Measurements from ENCODE around the gene SERINC4. TPM values are rescaled to one million over a fixed set of nuclear protein-coding genes. Genes with fewer than 3 reads are reported as not detected.

Gene SERINC4
- total RNA-seq, 2 experiments from 2014 or later: 0.14 to 0.17 TPM

GRCh38 chr15:43793647-43794046, 6.4 kb downstream of the SERINC4 start:
- DNase-seq: no peak

DNA sequence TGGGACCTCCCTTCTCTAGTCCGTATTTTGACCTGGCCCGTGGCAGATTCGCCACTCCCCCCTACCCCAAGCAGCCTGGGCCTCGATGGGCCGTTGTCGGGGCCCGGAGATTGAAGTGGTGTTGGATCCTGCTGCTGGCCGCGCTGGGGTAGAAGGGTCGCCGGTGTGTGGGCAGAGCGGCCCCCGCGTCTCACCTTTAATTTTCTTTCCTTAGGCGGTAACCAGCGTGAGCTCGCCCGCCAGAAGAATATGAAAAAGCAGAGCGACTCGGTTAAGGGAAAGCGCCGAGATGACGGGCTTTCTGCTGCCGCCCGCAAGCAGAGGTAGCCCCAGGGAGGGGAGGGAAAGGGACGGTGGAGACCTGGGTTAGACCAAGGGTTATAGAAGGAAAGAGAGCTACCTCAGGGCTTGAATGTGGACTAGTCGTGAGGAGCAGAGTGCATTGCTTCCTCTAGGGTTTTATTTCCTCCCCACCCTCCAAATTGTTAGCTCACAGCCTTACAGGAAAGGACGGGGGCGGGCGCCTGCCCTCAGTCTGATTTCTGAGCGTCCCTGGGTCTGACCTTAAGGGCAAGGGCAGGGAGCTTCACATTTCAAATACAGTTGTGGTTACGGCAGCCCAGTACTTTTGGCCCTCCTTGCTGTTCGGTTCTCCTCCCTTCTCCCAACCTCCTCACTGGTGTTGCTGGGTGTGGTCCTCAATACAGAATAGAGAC, 7.1 kb downstream of the SERINC4 start:
- H3K4me3 Mint-ChIP-seq: peak overlapping the region; percentile 90
- peak overlapping the region; percentile 94 for H3K27ac Mint-ChIP-seq
- DNase-seq (peak; percentile 45), ATAC-seq (ENCODE audit: low read depth) (peak; percentile 5)
- H3K27me3 Mint-ChIP-seq: no peaks in the 10 kb centered on the region
- peaks cover 23% of the 10 kb centered on the region for H3K36me3 Mint-ChIP-seq
- peaks cover 37% of the 10 kb centered on the region for H3K4me1 Mint-ChIP-seq
- H3K9me3 Mint-ChIP-seq: no peaks in the 10 kb centered on the region
- POLR2A ChIA-PET: interaction anchor here (0.7 to 6.9 kb wide), 10 partner anchors 8 to 282 kb away, joined by 3 to 80 read pairs (median 4); partner anchors contain the start of genes ELL3, HYPK, MFAP1 and SERINC4

More at GRCh38 chr15:43793647-43794046, 6.4 kb downstream of the SERINC4 start:
- Mint-ChIP-seq H3K4me3 (peak overlapping the region; percentile 90), H3K4me1 (peaks cover 42% of the 10 kb centered on the region), H3K9me3 (no peaks in the 10 kb centered on the region), H3K27ac (peak overlapping the region; percentile 94), H3K36me3 (peaks cover 27% of the 10 kb centered on the region), H3K27me3 (no peaks in the 10 kb centered on the region)
- POLR2A ChIA-PET: interaction anchor here (0.7 to 6.9 kb wide), 9 partner anchors 7 to 283 kb away, joined by 3 to 80 read pairs (median 5); partner anchors contain the start of genes ELL3, HYPK, MFAP1 and SERINC4
- ATAC-seq (ENCODE audit: low read depth): no peak

- no peaks in the 10 kb centered on the region for H3K27me3 Mint-ChIP-seq
- DNase-seq (peak; percentile 98), ATAC-seq (ENCODE audit: low read depth) (peak; percentile 96)
- H3K4me1 Mint-ChIP-seq: peaks cover 37% of the 10 kb centered on the region
- no peaks in the 10 kb centered on the region for H3K9me3 Mint-ChIP-seq
- POLR2A ChIA-PET: interaction anchor here (0.7 to 6.9 kb wide), 9 partner anchors 9 to 44 kb away, joined by 3 to 80 read pairs (median 5); partner anchors contain the start of genes ELL3, HYPK, MFAP1 and SERINC4
- peaks cover 23% of the 10 kb centered on the region for H3K36me3 Mint-ChIP-seq
- peak within 1 kb of the TSS; percentile 94 for H3K27ac Mint-ChIP-seq
- peak within 1 kb of the TSS; percentile 90 for H3K4me3 Mint-ChIP-seq
These were observed 7.8 kb downstream of the SERINC4 start, which contains the start of gene SERF2 for GRCh38 chr15:43791993-43792760. SERF2 (plus strand) TSS chr15:43792320; CDS start chr15:43792377, 57 bp downstream.

- POLR2A ChIA-PET: interaction anchor here (0.6 to 6.9 kb wide), 2 partner anchors 12 to 1225 kb away, joined by 5 to 80 read pairs; partner anchors contain the start of gene ELL3
- no peak overlapping the region for H3K27ac Mint-ChIP-seq
- H3K36me3 Mint-ChIP-seq: peaks cover 7% of the 10 kb centered on the region
- no peaks in the 10 kb centered on the region for H3K9me3 Mint-ChIP-seq
- DNase-seq: no peak
- no peaks in the 10 kb centered on the region for H3K27me3 Mint-ChIP-seq
- H3K4me1 Mint-ChIP-seq: peaks cover 19% of the 10 kb centered on the region
- no peak for ATAC-seq (ENCODE audit: low read depth)
- H3K4me3 Mint-ChIP-seq: no peak overlapping the region
These were observed 10.6 kb downstream of the SERINC4 start for GRCh38 chr15:43789409-43789808.

- Mint-ChIP-seq H3K27ac (peak overlapping the region; percentile 37), H3K4me1 (peaks cover 13% of the 10 kb centered on the region), H3K4me3 (peak overlapping the region; percentile 24), H3K9me3 (no peaks in the 10 kb centered on the region), H3K27me3 (no peaks in the 10 kb centered on the region), H3K36me3 (peaks cover 2% of the 10 kb centered on the region)
- POLR2A ChIA-PET: interaction anchor here (0.6 to 5.8 kb wide), 2 partner anchors 12 to 1200 kb away, joined by 3 to 80 read pairs; partner anchors contain the start of gene SERF2
- DNase-seq (no peak), ATAC-seq (ENCODE audit: low read depth) (no peak)
These were observed 21.0 kb downstream of the SERINC4 start for GRCh38 chr15:43779016-43779415.

DNA sequence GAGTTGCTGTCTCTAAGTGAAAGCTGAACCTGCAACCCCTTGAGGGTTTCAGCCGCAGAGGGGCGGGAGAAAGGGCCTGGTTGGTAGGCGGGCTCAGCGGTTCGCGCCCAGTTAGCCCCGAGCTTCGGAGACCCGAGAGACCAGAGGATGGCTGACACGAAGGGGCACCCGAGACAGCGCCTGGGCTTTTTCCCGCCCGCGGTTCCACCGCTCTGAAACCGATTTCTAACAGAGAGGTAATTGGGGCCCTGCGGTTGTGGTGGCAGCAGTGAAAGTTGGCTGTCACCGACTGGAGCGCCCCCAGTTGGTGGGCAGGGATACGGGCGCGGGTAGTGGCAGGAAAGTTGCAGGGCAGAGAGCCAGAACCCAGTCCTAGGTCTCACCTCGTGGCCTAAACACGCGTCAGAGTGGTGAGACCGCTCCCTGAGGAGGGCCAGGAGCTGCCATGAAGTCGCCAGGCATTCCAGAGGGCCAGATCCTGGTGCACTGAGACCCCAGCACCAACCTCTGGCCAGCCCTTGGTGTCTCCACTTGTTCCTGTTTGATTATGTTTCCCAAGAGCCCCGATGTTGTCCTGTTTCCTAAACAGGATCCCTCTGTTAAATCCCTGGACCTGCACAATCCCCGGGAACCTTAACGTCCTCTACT, 22.6 kb downstream of the SERINC4 start:
- ATAC-seq (ENCODE audit: low read depth) (peak; percentile 87), DNase-seq (peak; percentile 88)
- Mint-ChIP-seq H3K36me3 (peaks cover 5% of the 10 kb centered on the region), H3K27me3 (no peaks in the 10 kb centered on the region), H3K4me1 (peaks cover 13% of the 10 kb centered on the region), H3K9me3 (no peaks in the 10 kb centered on the region), H3K4me3 (peak overlapping the region; percentile 91), H3K27ac (peak overlapping the region; percentile 93)
- POLR2A ChIA-PET: interaction anchor here (0.6 to 5.8 kb wide), 10 partner anchors 8 to 267 kb away, joined by 3 to 80 read pairs (median 8); partner anchors contain the start of genes HYPK, MFAP1, PDIA3 and SERF2

GRCh38 chr15:43776718-43777266, 23.2 kb downstream of the SERINC4 start, which contains the start of gene ELL3:
ELL3 (minus strand) TSS chr15:43776966; CDS start chr15:43776901, 65 bp downstream.
- Mint-ChIP-seq H3K27ac (peak within 1 kb of the TSS; percentile 93), H3K36me3 (peaks cover 5% of the 10 kb centered on the region), H3K4me1 (peaks cover 13% of the 10 kb centered on the region), H3K27me3 (no peaks in the 10 kb centered on the region), H3K4me3 (peak within 1 kb of the TSS; percentile 91), H3K9me3 (no peaks in the 10 kb centered on the region)
- POLR2A ChIA-PET: interaction anchor here (0.6 to 5.8 kb wide), 11 partner anchors 9 to 406 kb away, joined by 3 to 80 read pairs (median 8); partner anchors contain the start of genes HYPK, MFAP1, PDIA3 and SERF2
- DNase-seq (peak; percentile 84), ATAC-seq (ENCODE audit: low read depth) (peak; percentile 71)

GRCh38 chr15:43776101-43776717, 23.8 kb downstream of the SERINC4 start:
- no peak for DNase-seq
- ATAC-seq (ENCODE audit: low read depth): no peak
- Mint-ChIP-seq H3K27me3 (no peaks in the 10 kb centered on the region), H3K4me3 (peak overlapping the region; percentile 91), H3K4me1 (peaks cover 13% of the 10 kb centered on the region), H3K9me3 (no peaks in the 10 kb centered on the region), H3K27ac (peak overlapping the region; percentile 93), H3K36me3 (peaks cover 6% of the 10 kb centered on the region)
- POLR2A ChIA-PET: interaction anchor here (0.6 to 5.8 kb wide), 10 partner anchors 14 to 405 kb away, joined by 3 to 80 read pairs (median 6); partner anchors contain the start of genes HYPK, MFAP1, PDIA3 and SERF2

DNA sequence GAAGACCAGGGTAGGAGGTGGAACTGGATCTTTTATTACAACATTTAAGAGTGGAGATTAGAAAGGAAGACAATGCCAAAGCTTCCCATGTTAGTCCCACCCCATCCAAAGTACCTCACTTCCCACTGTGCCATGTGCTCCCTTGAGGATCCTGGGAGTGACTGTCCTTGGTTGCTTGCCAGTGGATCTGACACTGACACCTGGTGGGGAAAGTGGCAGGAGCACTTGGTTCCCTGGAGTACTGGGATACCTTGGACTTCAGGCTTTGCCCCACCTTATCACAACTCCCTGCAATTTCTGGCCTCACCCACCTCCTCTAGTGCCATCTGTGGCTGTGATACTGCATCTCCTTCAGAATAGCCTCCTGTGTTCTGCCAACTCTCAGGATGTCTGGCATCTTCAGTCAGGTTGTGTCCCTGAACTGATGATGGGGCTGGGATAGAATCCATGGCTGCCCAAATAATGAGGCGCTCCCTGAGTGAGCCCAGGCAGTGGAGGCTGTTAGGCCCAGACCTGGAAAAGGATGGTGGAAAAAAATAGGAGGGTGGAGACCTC, 24.5 kb downstream of the SERINC4 start:
- H3K27me3 Mint-ChIP-seq: no peaks in the 10 kb centered on the region
- POLR2A ChIA-PET: interaction anchor here (1.6 to 5.8 kb wide), 5 partner anchors 15 to 265 kb away, joined by 7 to 80 read pairs (median 15); partner anchors contain the start of genes HYPK, PDIA3, SERF2 and SERINC4
- H3K27ac Mint-ChIP-seq: peak overlapping the region; percentile 93
- H3K4me1 Mint-ChIP-seq: peaks cover 11% of the 10 kb centered on the region
- H3K4me3 Mint-ChIP-seq: no peak overlapping the region
- ATAC-seq (ENCODE audit: low read depth) (no peak), DNase-seq (no peak)
- no peaks in the 10 kb centered on the region for H3K9me3 Mint-ChIP-seq
- peaks cover 9% of the 10 kb centered on the region for H3K36me3 Mint-ChIP-seq

DNA sequence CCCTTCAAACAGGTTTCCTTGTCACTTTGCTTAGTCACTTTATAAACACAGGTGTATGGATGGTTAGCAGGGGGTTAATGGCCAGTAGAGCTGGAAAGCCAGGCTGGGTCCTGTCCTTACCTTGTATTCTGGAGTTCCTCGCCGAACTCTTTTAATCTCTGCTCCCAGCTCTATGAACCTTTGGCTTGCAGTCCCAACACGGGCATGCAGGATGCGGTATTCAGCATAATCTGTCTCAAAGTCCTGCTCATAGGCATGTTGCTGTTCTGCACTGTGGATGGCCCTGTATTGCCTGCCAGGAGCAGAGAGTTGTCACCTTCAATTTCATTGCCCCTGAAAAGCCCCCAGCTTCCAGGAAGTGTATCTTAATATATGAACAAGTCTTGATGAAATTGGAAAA, 26.0 kb downstream of the SERINC4 start:
- H3K36me3 Mint-ChIP-seq: peaks cover 21% of the 10 kb centered on the region
- no peak for ATAC-seq (ENCODE audit: low read depth)
- POLR2A ChIA-PET: interaction anchor here (1.0 to 5.8 kb wide), 3 partner anchors 17 to 54 kb away, joined by 3 to 80 read pairs (median 7); partner anchors contain the start of genes PDIA3 and SERF2
- H3K4me1 Mint-ChIP-seq: peaks cover 9% of the 10 kb centered on the region
- H3K9me3 Mint-ChIP-seq: no peaks in the 10 kb centered on the region
- H3K27ac Mint-ChIP-seq: no peak overlapping the region
- no peak for DNase-seq
- H3K4me3 Mint-ChIP-seq: no peak overlapping the region
- H3K27me3 Mint-ChIP-seq: no peaks in the 10 kb centered on the region

DNA sequence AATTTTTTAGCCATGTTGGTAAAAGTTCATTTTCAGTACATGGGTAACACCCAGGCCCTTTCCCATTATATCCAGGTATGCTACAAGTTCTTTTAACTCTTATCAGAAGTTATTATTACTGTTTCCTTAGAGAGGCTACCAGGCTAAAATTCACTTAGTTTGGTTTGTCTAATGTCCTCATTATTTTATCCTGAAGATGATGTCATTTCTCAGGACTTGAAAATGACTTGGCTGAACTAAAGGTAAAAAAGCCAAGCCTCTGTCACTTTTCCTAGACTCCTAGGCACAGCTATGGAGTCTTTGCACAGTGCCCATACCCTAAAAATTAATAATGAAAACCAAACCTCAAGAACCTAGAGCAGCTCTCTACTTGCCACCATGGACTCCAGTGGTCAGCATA, 27.4 kb downstream of the SERINC4 start:
- no peak overlapping the region for H3K4me3 Mint-ChIP-seq
- no peak overlapping the region for H3K27ac Mint-ChIP-seq
- H3K4me1 Mint-ChIP-seq: peaks cover 5% of the 10 kb centered on the region
- no peaks in the 10 kb centered on the region for H3K9me3 Mint-ChIP-seq
- ATAC-seq (ENCODE audit: low read depth): no peak
- no peaks in the 10 kb centered on the region for H3K27me3 Mint-ChIP-seq
- POLR2A ChIA-PET: no interaction called here
- H3K36me3 Mint-ChIP-seq: peaks cover 22% of the 10 kb centered on the region
- DNase-seq: no peak
